C4-2B (cell line): ENCODE results near the gene HOXC5.

Experiments
- CTCF ChIP-seq: fragments of 450-650 bp; conservative IDR thresholded peaks from 2 replicates; pipeline ENCODE4 v1.5.1; 2017; ENCODE audit warnings: mild to moderate bottlenecking
- ZFX ChIP-seq: fragments of 450-650 bp; IDR thresholded peaks from 2 replicates; pipeline ENCODE4 v1.6.1; 2017

- no peak for TF ChIP-seq CTCF
- no peak for TF ChIP-seq ZFX
Measured at GRCh38 chr12:54053751-54054741, 21.2 kb downstream of the HOXC5 start, which contains the start of gene HOXC4.
